Adrenal gland (tissue), 5 donors: Measurements from ENCODE around the gene GPR171.

Experiments used
- POLR2A ChIP-seq, 2 donors: fragments of 450-650 bp; IDR thresholded peaks; one replicate each; pipeline ENCODE4 v1.6.1; 2017; ENCODE audit warnings: antibody characterized with exemption in 2 of 2, mild to moderate bottlenecking in 2 of 2, moderate library complexity in 1 of 2
- TF ChIP-seq, protein P1 (sequence below), 6 experiments: fragments of 450-650 bp in 4 of 6; fragments of 200-600 bp in 2 of 6; sonication (generic) in 1 of 6; IDR thresholded peaks; 1 replicate in 5 of 6; 2 replicates in 1 of 6; pipeline versions ENCODE4 v1.5.1 to v1.8.0; 2016 to 2021; ENCODE audit warnings: antibody characterized with exemption in 6 of 6, mild to moderate bottlenecking in 2 of 6, moderate library complexity in 1 of 6
- donor health status: DM: no; HTN: no; CAD: no.

DNA sequence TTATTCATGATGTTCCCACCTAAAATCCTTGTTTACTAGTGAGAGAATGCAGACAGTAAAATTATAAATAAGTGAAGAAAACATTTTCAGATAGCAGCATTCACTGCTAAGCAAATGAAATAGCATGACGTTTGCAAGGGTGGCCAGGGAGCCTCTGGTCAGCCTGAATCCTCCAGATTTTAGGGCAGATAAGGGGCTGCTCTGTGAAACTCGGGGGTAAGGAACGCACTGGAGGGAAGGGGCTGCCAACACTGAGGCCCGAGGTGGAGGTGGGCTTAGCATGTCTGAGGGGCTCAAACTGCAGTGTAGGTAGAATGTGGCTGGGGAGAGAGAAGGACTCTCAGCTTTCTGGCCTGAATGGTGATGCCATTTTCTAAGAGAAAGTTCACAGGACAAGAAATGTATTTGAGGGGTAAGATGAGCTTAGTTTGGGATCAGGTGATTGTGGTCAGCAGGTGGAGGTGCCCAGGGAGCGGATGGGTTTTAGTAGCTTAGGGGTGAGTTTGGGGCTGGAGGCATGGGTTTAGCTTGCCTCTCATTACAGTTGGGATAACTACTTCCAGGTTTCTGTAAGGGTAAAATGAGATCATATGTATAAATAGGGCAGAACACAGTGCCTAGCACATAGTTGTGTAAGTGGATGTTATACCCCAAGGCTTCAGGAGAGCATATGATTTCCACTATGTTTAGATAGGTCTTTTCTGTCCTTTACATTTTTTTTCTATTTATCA lies 20.5 kb downstream of the GPR171 start:
- TF ChIP-seq, protein P1, sequence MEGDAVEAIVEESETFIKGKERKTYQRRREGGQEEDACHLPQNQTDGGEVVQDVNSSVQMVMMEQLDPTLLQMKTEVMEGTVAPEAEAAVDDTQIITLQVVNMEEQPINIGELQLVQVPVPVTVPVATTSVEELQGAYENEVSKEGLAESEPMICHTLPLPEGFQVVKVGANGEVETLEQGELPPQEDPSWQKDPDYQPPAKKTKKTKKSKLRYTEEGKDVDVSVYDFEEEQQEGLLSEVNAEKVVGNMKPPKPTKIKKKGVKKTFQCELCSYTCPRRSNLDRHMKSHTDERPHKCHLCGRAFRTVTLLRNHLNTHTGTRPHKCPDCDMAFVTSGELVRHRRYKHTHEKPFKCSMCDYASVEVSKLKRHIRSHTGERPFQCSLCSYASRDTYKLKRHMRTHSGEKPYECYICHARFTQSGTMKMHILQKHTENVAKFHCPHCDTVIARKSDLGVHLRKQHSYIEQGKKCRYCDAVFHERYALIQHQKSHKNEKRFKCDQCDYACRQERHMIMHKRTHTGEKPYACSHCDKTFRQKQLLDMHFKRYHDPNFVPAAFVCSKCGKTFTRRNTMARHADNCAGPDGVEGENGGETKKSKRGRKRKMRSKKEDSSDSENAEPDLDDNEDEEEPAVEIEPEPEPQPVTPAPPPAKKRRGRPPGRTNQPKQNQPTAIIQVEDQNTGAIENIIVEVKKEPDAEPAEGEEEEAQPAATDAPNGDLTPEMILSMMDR (IDR thresholded peaks at IDR 0.05), result no peak
- no peak for TF ChIP-seq POLR2A (IDR thresholded peaks at IDR 0.05)
